ENCODE data around the gene FAM83C.

DNA sequence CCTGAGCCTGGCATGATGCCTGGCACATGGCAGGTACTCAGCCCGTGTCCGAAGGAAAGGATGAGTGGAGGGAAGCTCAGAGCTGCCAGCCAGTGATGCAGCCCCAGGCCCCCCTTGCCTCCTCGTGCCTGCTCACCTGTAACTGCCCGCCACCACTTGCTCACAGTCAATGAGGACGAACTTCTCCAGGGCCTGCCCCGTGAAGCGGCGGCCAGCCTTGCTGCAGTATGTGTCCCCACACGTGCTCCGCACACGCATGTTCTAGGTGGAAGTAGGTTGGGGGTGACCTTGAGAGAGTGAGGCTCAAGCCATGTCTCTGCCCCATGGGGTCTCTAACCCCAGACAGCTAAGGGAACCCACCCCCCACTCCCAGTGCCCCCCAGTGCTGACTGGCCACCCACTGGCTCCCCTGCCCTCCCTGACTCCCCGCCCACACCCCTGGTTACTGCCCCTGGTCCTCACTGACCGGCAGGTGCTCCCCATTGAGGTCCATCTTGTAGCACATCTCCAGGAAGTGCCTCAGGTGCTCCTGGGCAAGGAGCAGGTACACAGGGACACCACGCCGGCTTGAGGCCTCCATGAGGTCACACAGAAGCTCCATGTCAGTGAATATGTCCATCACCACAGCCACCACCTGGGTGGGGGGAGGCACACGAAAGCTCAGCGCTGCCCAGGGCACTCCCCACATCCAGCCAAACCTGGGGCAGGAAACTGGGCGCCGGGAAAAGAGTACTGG, 3.7 kb downstream of the FAM83C start:
- TF ChIP-seq POLR2AphosphoS5 (IDR thresholded peaks at IDR 0.05; ENCODE audit: low read depth, low read length) (no peak), POLR2A (IDR thresholded peaks at IDR 0.05; ENCODE audit: low read depth, low read length) (no peak)

Data from GM12892 (cell line).